Neutrophil (primary cell): Measurements from ENCODE around the gene VWF.

Experiments used
- H3K27ac ChIP-seq: fragments of 200-600 bp; sonication (generic); 2 replicates; pipeline ENCODE4 v1.5.1; 2016; ENCODE audit warnings: mild to moderate bottlenecking, moderate library complexity
- H3K27me3 ChIP-seq: fragments of 200-600 bp; sonication (generic); 2 replicates; pipeline ENCODE4 v1.6.0; 2016; ENCODE audit warnings: mild to moderate bottlenecking
- H3K36me3 ChIP-seq: fragments of 200-600 bp; sonication (generic); 2 replicates; pipeline ENCODE4 v1.5.1; 2017
- H3K4me1 ChIP-seq, 2 experiments: fragments of 200-600 bp in 1 of 2; sonication (generic) in 1 of 2; 1 replicate in 1 of 2; 2 replicates in 1 of 2; pipeline versions ENCODE4 v1.5.1 to v1.6.1; 2013 to 2016; ENCODE audit warnings: low read depth in 1 of 2, low read length in 1 of 2, mild to moderate bottlenecking in 1 of 2, moderate library complexity in 1 of 2; ENCODE audit not compliant: control insufficient read depth in 1 of 2, insufficient read depth in 1 of 2
- H3K4me3 ChIP-seq, 2 experiments: fragments of 200-600 bp in 1 of 2; sonication (generic) in 1 of 2; 1 replicate in 1 of 2; 2 replicates in 1 of 2; pipeline ENCODE4 v1.5.1; 2013 to 2016; ENCODE audit warnings: low read depth in 1 of 2, low read length in 1 of 2, mild to moderate bottlenecking in 1 of 2, moderate library complexity in 1 of 2
- H3K9me3 ChIP-seq: fragments of 200-600 bp; sonication (generic); 2 replicates; pipeline ENCODE4 v1.5.1; 2016
- CTCF ChIP-seq: fragments of 200-600 bp; sonication (generic); IDR thresholded peaks from 2 replicates; pipeline ENCODE4 v1.5.1; 2016; ENCODE audit warnings: antibody characterized with exemption

Gene VWF

DNA sequence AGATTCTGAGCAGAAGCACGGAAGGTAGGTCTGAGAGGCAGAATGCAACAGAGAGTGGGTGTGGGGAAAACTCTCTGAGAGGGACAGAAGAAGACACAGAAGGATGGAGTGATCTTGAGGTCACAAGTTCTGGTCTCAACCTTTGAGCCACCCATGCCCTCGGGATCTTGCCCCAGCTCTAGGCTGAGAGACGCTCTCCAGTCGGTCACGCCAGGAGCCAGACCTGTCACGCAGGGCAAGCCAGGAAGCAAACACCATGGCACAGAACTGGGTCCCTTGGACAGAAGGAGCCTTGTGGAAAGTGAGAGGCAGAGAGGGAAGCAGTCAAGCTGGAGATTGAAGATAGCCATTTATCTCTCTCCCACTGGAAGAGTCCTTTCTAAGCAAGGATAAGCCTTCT is 79.0 kb downstream of the VWF start:
- H3K9me3 ChIP-seq = no peaks in the 10 kb centered on the region
- no peak overlapping the region for H3K4me3 ChIP-seq
- no peak overlapping the region for H3K27ac ChIP-seq
- no peak for TF ChIP-seq CTCF
- H3K36me3 ChIP-seq = no peaks in the 10 kb centered on the region
- H3K27me3 ChIP-seq = no peaks in the 10 kb centered on the region
- H3K4me1 ChIP-seq = no peaks in the 10 kb centered on the region

DNA sequence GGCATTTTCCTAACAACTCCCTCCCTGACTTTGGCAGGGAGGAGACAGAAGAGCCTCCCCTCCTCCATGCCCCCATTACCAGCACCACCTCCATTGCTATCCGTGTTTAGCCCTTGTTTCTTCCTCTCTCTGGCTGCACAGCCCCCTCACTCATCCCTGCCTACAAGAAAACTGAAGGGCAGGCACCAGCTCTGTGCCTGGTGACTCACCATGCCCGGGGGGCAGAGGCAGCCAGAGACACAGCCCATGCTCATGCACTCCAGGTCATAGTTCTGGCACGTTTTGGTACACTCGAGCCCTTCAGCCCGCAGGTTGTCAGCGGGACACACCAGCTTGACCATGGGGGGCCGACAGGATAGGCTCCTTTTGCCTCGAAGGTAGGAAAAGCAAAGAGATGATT is 80.4 kb downstream of the VWF start:
- no peaks in the 10 kb centered on the region for H3K27me3 ChIP-seq
- H3K9me3 ChIP-seq = no peaks in the 10 kb centered on the region
- TF ChIP-seq CTCF = no peak
- no peak overlapping the region for H3K27ac ChIP-seq
- no peaks in the 10 kb centered on the region for H3K36me3 ChIP-seq
- no peak overlapping the region for H3K4me3 ChIP-seq
- peaks cover 0 to 4% of the 10 kb centered on the region in 2 experiments for H3K4me1 ChIP-seq

DNA sequence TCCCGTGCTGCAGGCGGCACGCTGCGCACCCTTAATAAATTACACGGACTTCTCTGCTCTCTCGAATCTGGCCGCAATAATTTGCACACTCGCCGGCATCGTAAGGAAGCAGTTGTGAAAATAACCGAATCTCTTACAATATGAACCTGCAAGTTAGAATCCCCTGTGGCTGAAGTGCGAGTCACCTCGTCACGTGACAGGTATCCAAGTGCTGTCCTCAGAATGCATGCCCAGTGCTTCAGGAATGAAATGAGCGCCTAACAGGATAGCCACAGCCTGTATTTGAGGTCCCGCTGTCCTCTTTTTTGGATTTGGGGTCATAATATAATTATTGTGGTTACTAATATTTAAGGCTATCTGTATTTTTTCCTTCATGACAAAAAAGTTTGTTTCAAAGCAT is 82.0 kb downstream of the VWF start:
- no peaks in the 10 kb centered on the region for H3K36me3 ChIP-seq
- H3K9me3 ChIP-seq = no peaks in the 10 kb centered on the region
- H3K27me3 ChIP-seq = no peaks in the 10 kb centered on the region
- H3K4me1 ChIP-seq = peaks cover 0 to 4% of the 10 kb centered on the region in 2 experiments
- H3K4me3 ChIP-seq = no peak overlapping the region
- H3K27ac ChIP-seq = no peak overlapping the region
- TF ChIP-seq CTCF = no peak

- Histone ChIP-seq H3K4me3 (no peak overlapping the region), H3K9me3 (no peaks in the 10 kb centered on the region), H3K27ac (no peak overlapping the region), H3K4me1 (peaks cover 0 to 4% of the 10 kb centered on the region in 2 experiments), H3K36me3 (no peaks in the 10 kb centered on the region), H3K27me3 (no peaks in the 10 kb centered on the region)
- no peak for TF ChIP-seq CTCF
These were observed 82.6 kb downstream of the VWF start for GRCh38 chr12:6041891-6042290.

- Histone ChIP-seq H3K27ac (no peak overlapping the region), H3K4me1 (peaks cover 0 to 4% of the 10 kb centered on the region in 2 experiments), H3K4me3 (no peak overlapping the region), H3K9me3 (no peaks in the 10 kb centered on the region), H3K36me3 (no peaks in the 10 kb centered on the region), H3K27me3 (no peaks in the 10 kb centered on the region)
- no peak for TF ChIP-seq CTCF
These were observed 83.7 kb downstream of the VWF start for GRCh38 chr12:6040815-6041214.
